Peyer's patch (tissue), 4 donors: ENCODE data around the gene DNAJC7. TPM values are rescaled to one million over a fixed set of nuclear protein-coding genes. Genes with fewer than 3 reads are reported as not detected.

Source experiments
- DNase-seq, 3 donors: peaks; one replicate each; pipeline ENCODE4 v3.0.0-alpha.2; 2017 to 2019
- H3K27ac ChIP-seq, 4 donors: fragments of 200-600 bp; sonication (generic); one replicate each; pipeline ENCODE4 v1.5.1; 2016 to 2019
- H3K27me3 ChIP-seq, 2 donors: fragments of 200-600 bp; sonication (generic); one replicate each; pipeline ENCODE4 v1.5.1; 2019
- H3K36me3 ChIP-seq, 3 donors: fragments of 200-600 bp; sonication (generic); one replicate each; pipeline ENCODE4 v1.5.1; 2016 to 2019
- H3K4me1 ChIP-seq, 4 donors: fragments of 200-600 bp; sonication (generic); one replicate each; pipeline ENCODE4 v1.5.1; 2016 to 2019
- H3K4me3 ChIP-seq, 4 donors: fragments of 200-600 bp; sonication (generic); 1 replicate in 3 of 4; 2 replicates in 1 of 4; pipeline ENCODE4 v1.5.1; 2016 to 2019; ENCODE audit warnings: mild to moderate bottlenecking in 1 of 4
- H3K9me3 ChIP-seq, 4 donors: fragments of 200-600 bp; sonication (generic); one replicate each; pipeline ENCODE4 v1.5.1; 2016 to 2019; ENCODE audit warnings: mild to moderate bottlenecking in 1 of 4
- POLR2A ChIP-seq, 2 donors: fragments of 450-650 bp; IDR thresholded peaks; one replicate each; pipeline ENCODE4 v1.5.1; 2017; ENCODE audit warnings: antibody characterized with exemption in 2 of 2, mild to moderate bottlenecking in 2 of 2, moderate library complexity in 2 of 2
- total RNA-seq, 4 donors: library from RNA; depleted of rRNA; stranded (reverse); fragments of >200 nt; gene quantifications; one replicate each; pipeline ENCODE4 v1.1.0, GENCODE V29; 2016
- TF ChIP-seq, protein P1 (sequence below), 6 experiments: fragments of 450-650 bp in 4 of 6; fragments of 200-600 bp in 2 of 6; sonication (generic) in 1 of 6; IDR thresholded peaks; one replicate each; pipeline ENCODE4 v1.5.1; 2017 to 2019; ENCODE audit warnings: antibody characterized with exemption in 6 of 6, mild to moderate bottlenecking in 3 of 6, moderate library complexity in 1 of 6

The DNAJC7 gene
- total RNA-seq, 4 donors from 2014 or later = 51.0 to 80.9 (median 70.7) TPM

DNA sequence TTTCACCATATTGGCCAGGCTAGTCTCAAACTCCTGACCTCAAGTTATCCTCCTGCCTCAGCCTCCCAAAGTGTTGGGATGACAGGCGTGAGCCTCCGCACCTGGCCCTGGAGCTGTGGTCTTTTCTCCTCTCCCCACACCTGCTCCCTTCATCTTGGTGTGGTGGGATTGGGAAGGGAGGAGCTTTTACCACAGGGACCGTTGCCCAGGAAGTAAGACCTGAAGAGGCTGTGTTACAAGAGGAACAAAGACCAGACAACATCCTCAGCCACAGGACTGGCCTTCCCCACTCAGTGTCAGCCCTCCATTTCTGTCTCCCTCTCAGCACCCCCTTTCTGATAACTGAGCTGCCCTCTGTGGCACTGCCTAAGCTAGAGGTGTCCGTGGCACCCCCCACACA, 42.6 kb upstream of the DNAJC7 start:
- no peaks in the 10 kb centered on the region for H3K27me3 ChIP-seq
- no peak overlapping the region for H3K4me3 ChIP-seq
- no peaks in the 10 kb centered on the region for H3K36me3 ChIP-seq
- DNase-seq = no peak
- H3K27ac ChIP-seq = no peak overlapping the region
- no peaks in the 10 kb centered on the region for H3K4me1 ChIP-seq
- peaks cover 0 to 5% (median 0%) of the 10 kb centered on the region in 4 donors for H3K9me3 ChIP-seq
- no peak for TF ChIP-seq POLR2A (IDR thresholded peaks at IDR 0.05)
- TF ChIP-seq, protein P1, sequence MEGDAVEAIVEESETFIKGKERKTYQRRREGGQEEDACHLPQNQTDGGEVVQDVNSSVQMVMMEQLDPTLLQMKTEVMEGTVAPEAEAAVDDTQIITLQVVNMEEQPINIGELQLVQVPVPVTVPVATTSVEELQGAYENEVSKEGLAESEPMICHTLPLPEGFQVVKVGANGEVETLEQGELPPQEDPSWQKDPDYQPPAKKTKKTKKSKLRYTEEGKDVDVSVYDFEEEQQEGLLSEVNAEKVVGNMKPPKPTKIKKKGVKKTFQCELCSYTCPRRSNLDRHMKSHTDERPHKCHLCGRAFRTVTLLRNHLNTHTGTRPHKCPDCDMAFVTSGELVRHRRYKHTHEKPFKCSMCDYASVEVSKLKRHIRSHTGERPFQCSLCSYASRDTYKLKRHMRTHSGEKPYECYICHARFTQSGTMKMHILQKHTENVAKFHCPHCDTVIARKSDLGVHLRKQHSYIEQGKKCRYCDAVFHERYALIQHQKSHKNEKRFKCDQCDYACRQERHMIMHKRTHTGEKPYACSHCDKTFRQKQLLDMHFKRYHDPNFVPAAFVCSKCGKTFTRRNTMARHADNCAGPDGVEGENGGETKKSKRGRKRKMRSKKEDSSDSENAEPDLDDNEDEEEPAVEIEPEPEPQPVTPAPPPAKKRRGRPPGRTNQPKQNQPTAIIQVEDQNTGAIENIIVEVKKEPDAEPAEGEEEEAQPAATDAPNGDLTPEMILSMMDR (IDR thresholded peaks at IDR 0.05) = no peak

DNA sequence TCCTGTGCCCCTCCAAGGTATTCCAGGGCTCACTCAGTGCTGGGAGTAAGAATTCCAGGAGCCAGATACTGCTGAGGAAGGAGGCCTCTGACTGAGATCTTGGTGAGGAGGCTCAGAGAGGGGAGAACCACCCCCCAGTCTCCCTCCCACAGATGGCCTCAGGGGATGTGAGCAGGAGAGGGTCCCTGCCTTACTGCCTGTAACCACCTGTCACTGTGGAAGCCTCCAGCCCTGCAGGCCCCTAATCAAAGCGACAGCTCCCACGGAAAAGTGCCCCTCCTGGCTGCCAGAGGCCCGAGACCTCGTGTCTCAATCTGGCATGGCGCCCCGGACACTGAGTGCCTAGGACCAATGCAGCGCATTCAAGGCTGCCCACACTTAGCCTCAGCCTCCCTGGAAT, 40.8 kb upstream of the DNAJC7 start:
- Histone ChIP-seq H3K9me3 (peaks cover 0 to 5% (median 0%) of the 10 kb centered on the region in 4 donors), H3K27me3 (no peaks in the 10 kb centered on the region), H3K4me1 (no peaks in the 10 kb centered on the region), H3K4me3 (no peak overlapping the region), H3K36me3 (no peaks in the 10 kb centered on the region), H3K27ac (no peak overlapping the region)
- DNase-seq = no peak
- TF ChIP-seq POLR2A (IDR thresholded peaks at IDR 0.05) = no peak
- TF ChIP-seq, protein P1 (IDR thresholded peaks at IDR 0.05) = no peak

GRCh38 chr17:42056635-42057034, 39.4 kb upstream of the DNAJC7 start:
- TF ChIP-seq POLR2A (IDR thresholded peaks at IDR 0.05) = no peak
- TF ChIP-seq, protein P1 (IDR thresholded peaks at IDR 0.05) = no peak
- Histone ChIP-seq H3K27ac (no peak overlapping the region), H3K9me3 (peaks cover 0 to 5% (median 0%) of the 10 kb centered on the region in 4 donors), H3K36me3 (no peaks in the 10 kb centered on the region), H3K4me3 (no peak overlapping the region), H3K27me3 (no peaks in the 10 kb centered on the region), H3K4me1 (no peaks in the 10 kb centered on the region)
- no peak for DNase-seq

- TF ChIP-seq, protein P1 (IDR thresholded peaks at IDR 0.05) = no peak
- no peak for TF ChIP-seq POLR2A (IDR thresholded peaks at IDR 0.05)
- Histone ChIP-seq H3K4me3 (no peak overlapping the region), H3K4me1 (peaks cover 0 to 5% (median 2%) of the 10 kb centered on the region in 4 donors), H3K27me3 (no peaks in the 10 kb centered on the region), H3K27ac (no peak overlapping the region), H3K36me3 (no peaks in the 10 kb centered on the region), H3K9me3 (peaks cover 0 to 5% (median 0%) of the 10 kb centered on the region in 4 donors)
- DNase-seq = no peak
These were observed 38.3 kb upstream of the DNAJC7 start for GRCh38 chr17:42055496-42055895.

DNA sequence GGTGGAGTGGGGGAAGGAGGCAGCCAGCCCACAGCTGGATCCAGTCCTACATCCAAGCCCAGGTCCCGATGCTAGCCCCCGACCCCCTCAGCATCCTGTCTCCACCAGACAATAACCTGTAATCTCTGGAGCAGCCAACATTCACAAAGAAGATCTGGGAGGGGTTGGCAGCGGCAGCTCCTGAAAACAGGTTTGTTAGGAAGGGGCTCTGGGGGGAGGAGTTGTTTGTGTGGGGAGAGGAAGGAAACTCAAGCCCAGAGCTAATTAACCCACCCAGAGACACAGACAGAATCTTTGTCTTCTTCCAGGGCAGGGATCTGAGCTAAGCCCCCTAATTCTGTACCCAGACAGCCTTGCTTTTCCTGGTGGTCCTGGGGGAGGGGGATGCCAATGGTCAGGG, 37.8 kb upstream of the DNAJC7 start:
- no peak for TF ChIP-seq POLR2A (IDR thresholded peaks at IDR 0.05)
- TF ChIP-seq, protein P1 (IDR thresholded peaks at IDR 0.05) = no peak
- Histone ChIP-seq H3K9me3 (peaks cover 0 to 5% (median 0%) of the 10 kb centered on the region in 4 donors), H3K36me3 (no peaks in the 10 kb centered on the region), H3K27me3 (no peaks in the 10 kb centered on the region), H3K4me1 (peaks cover 0 to 7% (median 2%) of the 10 kb centered on the region in 4 donors), H3K4me3 (no peak overlapping the region), H3K27ac (no peak overlapping the region)
- no peak for DNase-seq
